IPS-NIHi11 (cell line): ENCODE data around the gene MITD1.
"Not testable (repeated sequence)": the region's sequence is repeated elsewhere in the genome, so short reads cannot be mapped to it uniquely, and the experiment has no call there.

Experiments
- DNase-seq: peaks from one replicate; pipeline ENCODE4 v3.0.0; 2012; ENCODE audit warnings: mixed read lengths, low spot score

The MITD1 gene

GRCh38 chr2:99154643-99155536 lies 26.0 kb downstream of the MITD1 start, which contains the start of the genes LIPT1 and TSGA10:
Gene LIPT1, plus strand, starts transcription at chr2:99154967. Its CDS starts 6,991 bp downstream, at chr2:99161958.
Gene TSGA10, minus strand, starts transcription at chr2:99154942. Its CDS starts 45,503 bp downstream, at chr2:99109439.
- DNase-seq = peak; percentile 95

GRCh38 chr2:99153921-99154604 lies 26.8 kb downstream of the MITD1 start:
- DNase-seq = no peak

GRCh38 chr2:99152199-99152895 lies 28.5 kb downstream of the MITD1 start:
- DNase-seq = no peak

DNA sequence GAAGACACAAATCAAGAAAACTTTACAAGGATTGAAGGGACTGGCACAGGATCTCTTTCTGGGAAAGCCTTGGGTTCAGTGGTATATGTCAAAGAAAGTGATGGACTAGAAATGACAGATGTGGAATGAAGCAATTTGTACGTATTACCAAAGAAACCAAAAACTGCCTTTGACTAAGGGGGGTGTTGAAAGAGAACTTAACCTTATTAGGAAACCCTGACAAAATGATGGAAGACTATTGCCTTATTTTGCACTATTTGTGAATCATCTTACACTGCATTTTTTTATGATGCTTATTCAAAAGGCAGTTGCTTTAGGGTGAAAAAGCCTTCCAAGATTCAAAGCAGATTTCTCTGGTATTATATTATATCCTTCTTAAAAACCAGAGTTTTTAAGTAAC lies 30.2 kb downstream of the MITD1 start:
- no peak for DNase-seq

- DNase-seq = peak; percentile 87
Observed at GRCh38 chr2:99141110-99142108, 39.4 kb downstream of the MITD1 start, which contains the start of gene C2orf15. Gene C2orf15, plus strand, starts transcription at chr2:99141707. Its CDS starts 8,852 bp downstream, at chr2:99150559.

DNA sequence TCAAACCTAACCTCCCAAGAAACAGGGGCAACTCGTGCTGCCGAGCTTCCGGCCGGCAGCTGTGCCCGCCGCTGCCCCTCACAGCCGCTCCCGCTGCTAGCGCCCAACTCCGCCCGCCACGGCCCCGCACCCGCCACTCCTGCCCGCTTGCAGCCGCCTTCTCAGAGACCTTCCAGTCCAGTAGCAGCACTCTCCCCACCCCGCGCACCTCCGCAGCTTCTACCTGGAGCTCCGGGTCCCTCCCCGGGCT lies 40.1 kb downstream of the MITD1 start:
- no peak for DNase-seq

- no peak for DNase-seq
Observed at GRCh38 chr2:99140056-99140859, 40.6 kb downstream of the MITD1 start.

- DNase-seq = no peak
Observed at GRCh38 chr2:99139003-99139402, 41.9 kb downstream of the MITD1 start.

DNA sequence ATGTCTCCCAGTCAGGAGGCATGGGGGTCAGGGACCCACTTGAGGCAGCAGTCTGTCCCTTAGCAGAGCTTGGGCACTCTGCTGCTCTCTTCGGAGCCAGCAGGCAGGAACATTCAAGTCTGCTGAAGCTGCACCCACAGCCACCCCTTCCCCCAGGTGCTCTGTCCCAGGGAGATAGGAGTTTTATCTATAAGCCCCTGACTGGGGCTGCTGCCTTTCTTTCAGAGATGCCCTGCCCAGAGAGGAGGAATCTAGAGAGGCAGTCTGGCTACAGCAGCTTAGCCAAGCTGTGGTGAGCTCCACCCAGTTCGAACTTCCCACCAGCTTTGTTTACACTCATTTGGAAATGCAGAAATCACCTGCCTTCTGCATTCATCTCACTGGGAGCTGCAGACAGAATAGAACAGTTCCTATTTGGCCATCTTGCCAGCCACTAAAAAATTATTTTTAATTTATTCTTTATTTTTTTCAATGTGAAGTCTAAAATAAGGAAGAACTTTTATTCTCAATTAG lies 45.8 kb downstream of the MITD1 start:
- DNase-seq = not testable (repeated sequence)

- DNase-seq = no peak
Observed at GRCh38 chr2:99127981-99128380, 52.9 kb downstream of the MITD1 start.
